A549 (cell line): ENCODE results near the gene PDGFRA.

ENCODE experiments used
- ESRRA ChIP-seq: fragments of 150-350 bp; IDR thresholded peaks from 2 replicates; pipeline ENCODE4 v1.6.1; 2014; ENCODE audit warnings: mild to moderate bottlenecking, low read length, borderline replicate concordance
- HDAC2 ChIP-seq: fragments of 200-600 bp; sonication (generic); IDR thresholded peaks from 2 replicates; pipeline ENCODE4 v1.6.1; 2016
- MAFK ChIP-seq: fragments of 450-650 bp; IDR thresholded peaks from 2 replicates; pipeline ENCODE4 v1.6.1; 2014; ENCODE audit not compliant: partially characterized antibody
- MAZ ChIP-seq: fragments of 150-350 bp; IDR thresholded peaks from 2 replicates; pipeline ENCODE4 v1.6.1; 2014; ENCODE audit warnings: antibody characterized with exemption, low read depth, low read length, borderline replicate concordance
- POLR2A ChIP-seq: IDR thresholded peaks from 2 replicates; pipeline ENCODE4 v1.6.1; 2012; ENCODE audit warnings: mild to moderate bottlenecking, low read length
- RAD21 ChIP-seq, 2 experiments: fragments of >200 bp in 1 of 2; sonication (Bioruptor Twin) in 1 of 2; formaldehyde crosslinking in 1 of 2; IDR thresholded peaks in 1 of 2; conservative IDR thresholded peaks in 1 of 2; 2 replicates in 1 of 2; 3 replicates in 1 of 2; pipeline ENCODE4 v1.6.1; 2012 to 2018; ENCODE audit warnings: inconsistent platforms in 1 of 2
- REST ChIP-seq: fragments of 200-600 bp; sonication (generic); IDR thresholded peaks from 2 replicates; pipeline ENCODE4 v1.6.1; 2016; ENCODE audit warnings: antibody characterized with exemption, mild to moderate bottlenecking, moderate library complexity
- SMC3 ChIP-seq: fragments of >200 bp; sonication (Bioruptor Twin); formaldehyde crosslinking; IDR thresholded peaks from 3 replicates; pipeline ENCODE4 v1.6.1; 2018; ENCODE audit warnings: inconsistent platforms
- TP53 ChIP-seq: fragments of 250-450 bp; sonication (Bioruptor Pico); IDR thresholded peaks from 2 replicates; pipeline ENCODE4 v1.5.0; 2021; ENCODE audit warnings: mild to moderate bottlenecking, moderate library complexity
- TF ChIP-seq, protein P1 (sequence below): fragments of >200 bp; sonication (Bioruptor Twin); formaldehyde crosslinking; IDR thresholded peaks from 3 replicates; pipeline ENCODE4 v1.5.1; 2016

GRCh38 chr4:54254915-54255246, 25.8 kb downstream of the PDGFRA start:
- TF ChIP-seq RAD21 (conservative IDR thresholded peaks at IDR 0.05 in 1 of 2, IDR thresholded peaks at IDR 0.05 in 1 of 2) (no peak), POLR2A (no peak), TP53 (CRISPR knock-in tag) (no peak), REST (no peak), ESRRA (no peak), HDAC2 (no peak), MAZ (no peak), SMC3 (no peak), MAFK (no peak)
- TF ChIP-seq, protein P1, sequence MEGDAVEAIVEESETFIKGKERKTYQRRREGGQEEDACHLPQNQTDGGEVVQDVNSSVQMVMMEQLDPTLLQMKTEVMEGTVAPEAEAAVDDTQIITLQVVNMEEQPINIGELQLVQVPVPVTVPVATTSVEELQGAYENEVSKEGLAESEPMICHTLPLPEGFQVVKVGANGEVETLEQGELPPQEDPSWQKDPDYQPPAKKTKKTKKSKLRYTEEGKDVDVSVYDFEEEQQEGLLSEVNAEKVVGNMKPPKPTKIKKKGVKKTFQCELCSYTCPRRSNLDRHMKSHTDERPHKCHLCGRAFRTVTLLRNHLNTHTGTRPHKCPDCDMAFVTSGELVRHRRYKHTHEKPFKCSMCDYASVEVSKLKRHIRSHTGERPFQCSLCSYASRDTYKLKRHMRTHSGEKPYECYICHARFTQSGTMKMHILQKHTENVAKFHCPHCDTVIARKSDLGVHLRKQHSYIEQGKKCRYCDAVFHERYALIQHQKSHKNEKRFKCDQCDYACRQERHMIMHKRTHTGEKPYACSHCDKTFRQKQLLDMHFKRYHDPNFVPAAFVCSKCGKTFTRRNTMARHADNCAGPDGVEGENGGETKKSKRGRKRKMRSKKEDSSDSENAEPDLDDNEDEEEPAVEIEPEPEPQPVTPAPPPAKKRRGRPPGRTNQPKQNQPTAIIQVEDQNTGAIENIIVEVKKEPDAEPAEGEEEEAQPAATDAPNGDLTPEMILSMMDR, result no peak
